Activated naive CD8-positive, alpha-beta T cell treated with anti-CD3 and anti-CD28 coated beads, Interleukin-2, amount 50 U/mL, for 16 hours (primary cell): ENCODE results near the gene FOXL2.
"Not testable (repeated sequence)": the region's sequence is repeated elsewhere in the genome, so short reads cannot be mapped to it uniquely, and the experiment has no call there.

ENCODE experiments used
- DNase-seq: peaks from one replicate; pipeline ENCODE4 v3.0.0-alpha.2; 2020; ENCODE audit warnings: low read depth, low spot score

Gene FOXL2

DNA sequence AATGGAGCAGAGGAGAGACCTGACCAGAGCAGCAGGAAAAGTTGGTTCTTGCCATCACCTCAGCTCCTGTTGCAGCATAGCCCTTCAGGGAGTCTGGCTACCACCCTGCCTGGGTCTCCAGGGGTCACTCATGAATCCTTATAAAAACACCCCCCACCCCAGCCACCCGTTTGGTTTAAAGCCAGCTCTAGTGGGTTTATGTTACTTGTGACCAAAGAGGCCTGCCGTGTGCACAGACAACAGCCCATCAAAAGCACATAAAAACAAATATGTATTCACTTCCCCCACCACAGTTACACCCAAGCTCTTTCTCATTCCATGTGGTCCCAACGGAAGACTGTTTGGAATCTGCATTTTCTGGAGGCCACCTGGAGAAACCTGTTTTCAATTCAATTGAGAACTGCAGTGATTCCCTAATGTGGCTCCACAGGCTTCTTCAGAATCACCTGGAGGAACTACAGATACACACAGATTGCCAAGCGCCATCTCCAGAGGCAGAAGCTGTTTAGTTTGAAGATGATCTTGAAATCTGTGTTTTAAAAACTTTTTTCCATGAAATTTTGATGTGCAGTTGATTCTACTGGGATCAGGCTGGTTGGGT is 13.8 kb downstream of the FOXL2 start:
- no peak for DNase-seq

DNA sequence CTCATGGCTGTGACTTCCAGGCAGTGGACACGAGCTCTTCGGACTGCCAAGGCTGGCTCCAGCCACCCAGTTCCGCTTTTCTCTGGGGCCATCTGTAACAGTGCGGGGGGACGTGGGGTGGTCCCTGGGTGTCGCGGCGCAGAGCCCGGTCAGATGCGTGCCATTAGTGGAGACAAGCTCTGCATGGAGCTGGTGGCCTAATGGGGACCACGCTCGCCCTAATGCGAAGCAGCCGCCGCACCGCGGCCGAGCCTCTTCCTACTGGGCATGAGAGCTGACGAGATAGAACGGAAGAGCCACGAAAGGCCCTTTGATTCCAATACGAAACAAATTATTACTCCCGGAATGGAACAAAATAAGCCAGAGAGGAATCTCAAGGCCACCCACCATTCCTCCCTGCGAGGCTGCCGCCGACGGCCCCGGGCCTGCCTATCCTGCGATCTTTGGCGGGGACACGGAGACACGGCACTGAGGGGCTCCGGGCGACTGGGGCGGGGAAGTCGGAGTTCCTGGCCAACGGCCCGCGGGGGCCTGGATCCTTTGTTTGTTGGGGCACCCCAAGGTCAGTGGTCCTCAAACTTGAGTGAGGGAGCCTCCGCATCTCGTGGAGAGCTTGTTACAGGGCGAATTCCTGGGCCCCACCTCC is 18.1 kb downstream of the FOXL2 start:
- no peak for DNase-seq

DNA sequence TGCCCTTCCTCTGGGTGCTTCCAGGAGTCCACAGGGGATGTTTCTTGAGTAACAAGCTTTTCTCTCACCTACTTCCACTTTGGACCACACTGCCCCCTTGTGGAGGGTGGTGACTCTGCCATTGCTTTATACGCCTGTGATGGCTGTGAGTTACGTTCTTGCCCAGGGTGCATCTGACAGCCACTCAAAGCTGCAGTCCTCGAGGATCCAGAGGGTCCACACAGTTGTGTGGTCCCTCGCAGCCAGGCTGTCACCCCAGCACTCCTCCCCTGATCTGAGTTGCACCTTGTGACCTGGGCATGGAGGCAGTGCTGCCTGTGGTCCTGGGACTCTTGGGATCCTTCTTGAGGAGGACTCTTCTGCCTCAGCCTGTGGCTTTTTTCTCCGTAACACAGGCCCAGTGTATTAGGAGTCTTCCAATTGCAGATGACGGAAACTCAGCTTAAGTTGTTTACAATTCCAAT is 23.4 kb downstream of the FOXL2 start:
- DNase-seq = peak; percentile 77

DNA sequence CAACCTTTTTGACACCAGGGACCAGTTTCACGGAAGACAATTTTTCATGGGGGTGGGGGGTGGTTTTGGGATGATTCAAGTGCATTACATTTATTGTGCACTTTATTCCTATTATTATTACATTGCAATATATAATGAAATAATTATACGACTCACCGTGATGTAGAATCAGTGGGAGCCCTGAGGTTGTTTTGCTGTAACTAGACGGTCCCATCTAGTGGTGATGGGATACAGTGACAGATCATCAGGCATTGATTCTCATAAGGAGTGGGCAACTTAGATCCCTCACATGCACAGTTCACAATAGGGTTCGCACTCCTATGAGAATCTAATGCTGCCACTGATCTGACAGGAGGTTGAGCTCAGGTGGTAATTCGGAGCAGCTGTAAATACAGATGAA is 24.5 kb downstream of the FOXL2 start:
- not testable (repeated sequence) for DNase-seq

DNA sequence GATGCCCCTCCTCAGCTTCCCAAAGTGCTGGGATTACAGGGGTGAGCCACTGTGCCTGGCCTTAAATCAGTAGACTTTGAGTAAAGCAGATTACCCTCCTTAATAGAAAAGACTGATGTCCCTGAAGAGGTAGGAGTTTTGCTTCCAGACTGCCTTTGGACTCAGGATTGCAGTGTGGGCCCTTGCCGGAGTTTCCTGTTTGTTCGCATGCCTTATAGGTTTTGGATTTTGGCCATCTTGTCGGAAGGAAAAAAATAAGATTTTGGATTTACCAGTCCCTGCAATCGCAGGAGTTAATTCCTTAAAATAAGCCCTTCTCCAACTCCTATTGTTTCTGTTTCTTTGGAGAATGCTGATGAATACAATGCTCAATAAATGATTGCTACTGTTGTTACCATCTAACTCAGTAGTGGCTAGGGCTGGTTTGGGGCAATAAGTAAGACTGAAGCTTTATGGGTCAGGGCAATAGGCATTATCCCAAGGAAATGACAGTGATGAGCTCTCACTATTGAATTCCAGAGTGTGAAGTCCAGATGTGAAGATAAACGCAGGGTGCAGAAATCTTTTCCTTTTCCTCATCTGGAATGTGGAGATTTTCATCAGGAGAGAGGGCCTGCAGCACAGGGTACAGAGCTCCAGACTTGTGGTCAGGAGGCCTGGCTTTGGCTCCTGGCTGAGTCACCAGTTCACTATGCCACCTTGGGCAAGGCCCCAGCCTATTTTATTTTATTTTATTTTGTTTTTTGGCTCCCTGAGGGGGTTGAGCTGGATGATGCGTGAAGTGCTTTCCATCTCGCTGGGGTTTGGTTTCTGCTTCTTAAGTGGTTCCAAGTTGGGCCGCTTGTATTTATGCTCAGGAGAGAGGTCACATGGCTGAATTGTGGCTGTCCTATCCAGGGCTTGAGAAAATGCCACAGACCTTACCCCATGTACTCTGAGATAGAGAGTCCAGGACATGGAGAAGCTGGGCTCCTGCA is 25.3 kb downstream of the FOXL2 start:
- DNase-seq = no peak

GRCh38 chr3:138919325-138919724 is 27.6 kb downstream of the FOXL2 start:
- no peak for DNase-seq

GRCh38 chr3:138916824-138917223 is 30.1 kb downstream of the FOXL2 start:
- DNase-seq = no peak

DNA sequence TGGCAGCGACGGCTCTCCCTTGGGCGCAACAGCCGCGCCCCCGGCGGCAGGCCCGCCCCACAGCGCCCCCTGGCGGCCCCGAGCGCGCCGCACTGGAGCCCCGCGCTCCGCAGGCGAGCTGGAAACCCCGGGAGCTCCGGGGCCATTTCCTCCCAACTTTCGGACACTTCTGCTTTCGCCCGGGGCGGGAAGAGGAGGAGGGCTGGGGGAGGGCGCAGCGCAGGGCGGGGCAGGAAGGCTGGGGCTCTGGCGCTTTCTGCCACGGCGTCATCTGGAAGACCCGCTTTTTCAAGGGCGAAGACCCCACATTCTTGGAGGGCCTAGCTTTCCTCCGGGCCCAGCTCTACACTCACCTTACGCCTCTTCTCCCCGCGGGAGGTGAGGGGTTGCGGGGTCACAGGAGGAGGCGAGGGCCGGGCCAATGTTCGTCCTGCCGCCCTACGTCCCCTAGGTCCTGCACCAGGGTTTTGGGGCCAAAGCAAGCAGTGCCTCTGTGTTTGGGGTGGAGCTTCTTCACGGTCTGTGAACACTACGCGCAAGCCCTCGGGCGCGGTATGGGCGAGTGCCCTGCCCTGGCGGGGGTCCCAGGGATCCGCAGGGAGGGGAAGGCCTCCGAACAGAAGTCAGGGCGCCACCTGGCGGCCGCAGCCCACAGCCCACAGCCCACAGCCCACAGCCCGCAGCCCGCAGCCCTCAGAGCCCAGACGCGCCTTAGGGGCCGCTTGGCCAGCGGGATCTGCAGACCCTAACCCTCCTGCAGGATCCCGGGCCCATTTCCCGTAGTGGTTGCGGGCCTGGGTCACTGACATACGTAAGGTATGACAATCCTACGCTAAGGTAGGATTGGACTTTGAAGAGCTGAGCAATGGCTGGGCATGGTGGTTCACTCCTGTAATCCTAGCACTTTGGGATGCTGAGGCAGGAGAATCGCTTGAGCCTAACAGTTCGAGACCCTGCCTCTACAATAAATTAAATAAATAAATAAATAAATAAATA is 31.1 kb downstream of the FOXL2 start:
- peak; percentile 62 for DNase-seq

DNA sequence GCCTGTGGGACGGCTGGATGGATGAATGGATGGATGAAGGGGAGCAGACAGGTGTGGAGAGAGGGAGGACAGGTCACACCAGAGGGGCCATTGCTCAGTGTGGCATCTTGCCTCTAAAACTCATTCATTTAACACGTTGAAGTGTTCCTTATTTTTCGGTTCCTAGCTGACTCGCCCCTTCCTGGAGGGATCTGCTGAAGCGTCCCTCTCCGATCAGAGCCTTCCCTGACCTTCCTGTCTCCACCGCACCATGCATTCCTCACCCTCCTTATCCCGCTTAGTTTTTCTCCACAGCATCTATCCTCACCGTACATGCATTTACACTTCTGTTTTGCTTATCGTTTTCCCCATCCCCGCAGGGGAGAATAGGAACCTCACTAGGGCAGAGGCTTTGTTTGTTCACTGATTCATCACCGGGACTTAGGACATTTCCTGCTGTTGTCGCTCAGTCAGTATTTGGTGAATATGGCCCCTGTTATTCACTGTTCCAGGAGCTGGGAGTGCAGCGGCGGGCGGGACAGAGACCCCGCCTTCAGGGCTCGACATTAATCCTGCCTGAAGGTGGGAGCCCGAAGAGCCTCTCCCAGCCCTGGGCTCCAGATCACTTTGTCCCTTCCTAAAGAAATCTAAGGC is 32.0 kb downstream of the FOXL2 start:
- no peak for DNase-seq

DNA sequence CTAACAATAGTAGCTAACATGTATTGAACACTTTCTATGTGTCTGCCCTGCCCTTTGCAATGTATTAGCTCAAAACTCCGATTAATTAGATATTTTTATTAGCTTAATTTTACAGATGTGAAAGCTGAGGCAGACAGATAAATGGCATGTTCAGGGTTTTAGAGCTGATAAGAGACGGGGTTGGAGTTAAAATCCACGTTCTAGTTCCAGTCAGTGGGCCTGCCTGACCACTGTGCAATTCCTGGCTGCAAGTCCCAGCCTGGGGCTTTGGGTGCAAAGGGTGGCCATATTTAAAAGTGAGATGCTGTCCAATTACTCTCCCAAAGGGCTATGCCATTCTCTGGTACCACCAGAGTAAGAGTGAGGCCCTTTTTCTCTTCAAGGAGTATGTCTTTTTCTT is 33.2 kb downstream of the FOXL2 start:
- DNase-seq = no peak

DNA sequence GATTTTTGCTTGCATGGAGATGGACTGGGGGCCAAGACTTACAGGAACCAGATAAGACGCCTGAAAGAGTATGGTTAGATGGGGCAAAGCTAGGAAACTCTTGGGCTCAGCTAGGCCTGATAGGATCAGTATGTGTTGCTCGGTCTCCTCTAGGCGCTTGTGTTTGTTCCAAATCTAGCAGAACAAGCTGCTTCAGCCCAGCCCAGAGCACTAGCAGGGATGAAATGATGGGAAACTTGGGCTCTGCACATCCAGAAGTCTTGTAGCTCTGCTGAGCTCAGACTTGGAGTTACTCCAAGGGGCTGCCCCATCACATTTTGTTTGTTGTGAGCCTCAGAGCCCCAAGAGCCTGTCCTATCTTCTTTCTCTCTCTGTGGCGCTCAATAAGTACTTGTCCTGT is 34.7 kb downstream of the FOXL2 start:
- DNase-seq = no peak

- no peak for DNase-seq
These were observed 35.3 kb downstream of the FOXL2 start for GRCh38 chr3:138911621-138912020.

- DNase-seq = no peak
These were observed 37.0 kb downstream of the FOXL2 start for GRCh38 chr3:138909904-138910303.

GRCh38 chr3:138908846-138909245 is 38.1 kb downstream of the FOXL2 start:
- no peak for DNase-seq

DNA sequence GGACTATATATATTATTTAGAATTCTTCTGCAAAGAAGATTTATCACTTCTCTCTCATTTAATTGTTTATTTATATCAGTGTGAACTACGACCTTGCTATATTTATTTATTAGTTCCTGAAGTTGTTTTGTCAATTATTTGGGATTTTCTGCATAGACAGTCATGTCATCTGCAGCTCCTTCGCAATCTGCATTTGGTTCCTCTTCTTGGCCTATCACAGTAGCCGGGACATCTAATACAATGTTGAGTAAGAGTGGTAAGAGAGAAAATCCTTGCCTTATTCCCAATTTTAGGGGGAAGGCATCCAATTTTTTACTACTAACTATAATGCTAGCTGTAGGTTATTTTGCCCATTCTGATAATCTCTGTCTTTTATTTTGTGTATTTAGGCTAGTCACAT is 39.4 kb downstream of the FOXL2 start:
- DNase-seq = no peak

DNA sequence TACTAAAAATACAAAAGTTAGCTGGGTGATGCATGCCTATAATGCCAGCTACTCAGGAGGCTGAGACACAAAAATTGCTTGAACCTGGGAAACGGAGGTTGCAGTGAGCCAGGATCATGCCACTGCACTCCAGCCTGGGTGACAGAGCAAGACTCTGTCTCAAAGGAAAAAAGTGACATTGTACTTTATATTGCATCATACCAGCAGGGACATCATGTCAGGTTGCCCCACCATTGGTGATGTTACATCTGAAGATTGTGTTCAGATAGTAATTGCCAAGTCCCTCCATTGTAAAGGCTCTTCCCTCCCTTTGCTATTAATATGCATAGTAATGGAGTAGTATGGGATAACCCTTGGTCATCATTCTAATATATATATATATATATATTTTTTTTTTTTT is 44.8 kb downstream of the FOXL2 start:
- DNase-seq = no peak

GRCh38 chr3:138901567-138901966 is 45.4 kb downstream of the FOXL2 start:
- DNase-seq = no peak

DNA sequence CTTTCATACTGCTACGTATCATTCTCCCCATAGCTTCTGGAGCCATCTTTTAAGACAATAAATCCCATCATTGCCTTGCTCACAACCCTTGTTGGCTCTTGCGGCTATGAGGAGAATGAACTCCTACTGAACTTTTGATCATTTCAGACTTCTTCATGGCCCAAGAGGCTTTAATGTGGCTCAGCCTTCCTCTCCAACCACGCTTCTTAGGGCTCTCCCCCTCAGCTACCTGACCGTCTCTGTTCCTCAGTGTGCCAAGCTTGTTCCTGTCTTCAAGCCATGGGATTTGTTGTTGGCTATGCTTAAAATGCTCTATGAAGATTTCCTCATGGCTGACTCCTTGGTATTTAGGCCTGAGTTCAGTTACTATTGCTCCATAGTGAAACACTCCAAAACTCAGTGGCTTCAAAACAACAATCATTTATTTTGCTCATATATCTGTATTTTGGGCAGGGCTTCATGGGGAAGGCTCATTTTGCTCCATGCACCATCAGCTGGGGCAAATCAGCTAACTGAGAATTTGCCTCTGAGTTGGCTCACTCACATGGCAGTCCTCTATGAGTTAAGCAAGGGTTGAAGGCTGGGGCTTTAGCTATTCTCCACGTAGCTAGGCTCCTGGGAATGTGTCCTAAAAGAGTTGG is 47.5 kb downstream of the FOXL2 start:
- DNase-seq = no peak

- no peak for DNase-seq
These were observed 48.2 kb downstream of the FOXL2 start for GRCh38 chr3:138898708-138899107.

- DNase-seq = no peak
These were observed 48.6 kb downstream of the FOXL2 start for GRCh38 chr3:138898301-138898700.
